K562 (cell line): ENCODE results near the gene SDCBP2. TPM values are rescaled to one million over a fixed set of nuclear protein-coding genes. Genes with fewer than 3 reads are reported as not detected.

Experiments used
- ATAC-seq: fragments of 200-7000 bp; cut with Tn5 transposase; 3 replicates; pipeline ENCODE4 v1.9.1; 2020; ENCODE audit warnings: moderate library complexity
- BruUV-seq: library from RNA; stranded (reverse); fragments of 400-500 nt; replicated peaks from 2 replicates; lab custom pipeline; 2021; lab: Mats Ljungman, UMichigan
- CTCF ChIA-PET: fragments of 300-600 bp; formaldehyde crosslinking; extraction: SDS; loops from one replicate; lab custom pipeline; 2021; ENCODE audit warnings: low intra/inter-chr PET ratio; lab: Yijun Ruan, JAX
- POLR2A ChIA-PET: fragments of 300-600, 350-650 bp; sonication (Branson Sonifier 250); formaldehyde crosslinking; extraction: SDS; loops from one replicate; lab custom pipeline; 2021; ENCODE audit warnings: antibody characterized with exemption, inconsistent platforms; lab: Yijun Ruan, JAX
- DNase-seq, 4 experiments: peaks; one replicate each; pipeline versions ENCODE4 v3.0.0 to v3.0.0-alpha.2; 2011 to 2018; ENCODE audit warnings: low spot score in 3 of 4, mixed read lengths in 3 of 4; ENCODE audit errors: extremely low read depth in 1 of 4
- FAIRE-seq: peaks from 2 replicates; lab custom pipeline; 2011; peaks lifted over from hg19 to GRCh38; lab: Jason Lieb, UNC
- H2AFZ ChIP-seq: 2 replicates; pipeline ENCODE4 v1.6.0; 2011; ENCODE audit warnings: low read depth, low read length, control low read depth, inconsistent platforms
- H3K27ac ChIP-seq: fragments of 200-600 bp; 3 replicates; pipeline ENCODE4 v1.8.0; 2011; ENCODE audit warnings: low read depth, mild to moderate bottlenecking, control low read depth, inconsistent platforms, low read length, moderate library complexity, mixed read lengths; ENCODE audit errors: extremely low read depth
- H3K27me3 ChIP-seq, 2 experiments: fragments of 300-600 bp in 1 of 2; 2 replicates in 1 of 2; 3 replicates in 1 of 2; pipeline versions ENCODE4 v1.6.0 to v1.8.0; 2011; ENCODE audit warnings: inconsistent platforms in 2 of 2, low read length in 2 of 2, mild to moderate bottlenecking in 1 of 2, mixed read lengths in 1 of 2, moderate library complexity in 1 of 2; ENCODE audit not compliant: control insufficient read depth in 2 of 2, insufficient read depth in 2 of 2
- H3K36me3 ChIP-seq: fragments of 300-600 bp; 3 replicates; pipeline ENCODE4 v1.8.0; 2011; ENCODE audit warnings: mild to moderate bottlenecking, low read length, inconsistent platforms; ENCODE audit not compliant: control insufficient read depth, insufficient read depth
- H3K4me1 ChIP-seq, 2 experiments: fragments of 200-600 bp in 1 of 2; replicated peaks in 1 of 2; 2 replicates in 1 of 2; 3 replicates in 1 of 2; pipeline versions ENCODE4 v1.5.1 to v1.8.0; 2011; ENCODE audit warnings: inconsistent platforms in 2 of 2, low read length in 2 of 2, mild to moderate bottlenecking in 1 of 2, mixed read lengths in 1 of 2, moderate library complexity in 1 of 2; ENCODE audit not compliant: control insufficient read depth in 2 of 2, insufficient read depth in 2 of 2
- H3K4me2 ChIP-seq: 2 replicates; pipeline ENCODE4 v1.6.1; 2011; ENCODE audit warnings: low read length, control low read depth, inconsistent platforms, mixed read lengths; ENCODE audit not compliant: insufficient read depth
- H3K4me3 ChIP-seq: fragments of 200-600 bp; sonication (generic), shearing (Covaris generic); 2 replicates; pipeline ENCODE4 v1.5.1; 2016; ENCODE audit warnings: control low read depth, inconsistent platforms
- H3K79me2 ChIP-seq: fragments of 200-600 bp; 3 replicates; pipeline ENCODE4 v1.8.0; 2011; ENCODE audit warnings: low read length, inconsistent platforms; ENCODE audit not compliant: control insufficient read depth, insufficient read depth
- H3K9ac ChIP-seq, 2 experiments: 2 replicates each; pipeline versions ENCODE4 v1.6.0 to v1.6.1; 2011; ENCODE audit warnings: low read depth in 2 of 2, low read length in 2 of 2, control low read depth in 1 of 2, inconsistent platforms in 1 of 2, mild to moderate bottlenecking in 1 of 2, mixed read lengths in 1 of 2; ENCODE audit not compliant: insufficient read depth in 1 of 2
- H3K9me1 ChIP-seq: one replicate; pipeline ENCODE4 v1.6.0; 2011; ENCODE audit warnings: inconsistent platforms, mild to moderate bottlenecking, low read length, moderate library complexity; ENCODE audit not compliant: control insufficient read depth, insufficient read depth
- H3K9me3 ChIP-seq: replicated peaks from 2 replicates; pipeline ENCODE4 v1.5.1; 2011; ENCODE audit warnings: low read depth, low read length, inconsistent platforms; ENCODE audit not compliant: control insufficient read depth, insufficient read depth
- H4K20me1 ChIP-seq: replicated peaks from 2 replicates; pipeline ENCODE4 v1.6.1; 2011; ENCODE audit warnings: low read length, inconsistent platforms, mixed read lengths; ENCODE audit not compliant: control insufficient read depth, insufficient read depth
- CREBBP ChIP-seq: IDR thresholded peaks from one replicate; pipeline ENCODE4 v1.6.1; 2012; ENCODE audit warnings: low read depth, mild to moderate bottlenecking, control low read depth, inconsistent platforms, low read length
- FOXP4 ChIP-seq: sonication (generic); formaldehyde crosslinking; IDR thresholded peaks from 2 replicates; pipeline ENCODE4 v1.8.0; 2022; ENCODE audit warnings: mild to moderate bottlenecking, missing genetic modification reagents, borderline replicate concordance
- NKRF ChIP-seq: fragments of 450-650 bp; IDR thresholded peaks from 2 replicates; pipeline ENCODE4 v1.6.1; 2016; ENCODE audit warnings: borderline replicate concordance
- PRDM10 ChIP-seq: fragments of 450-650 bp; IDR thresholded peaks from 2 replicates; pipeline ENCODE4 v1.6.1; 2018; ENCODE audit not compliant: partially characterized antibody
- SMARCE1 ChIP-seq: fragments of 450-650 bp; IDR thresholded peaks from 2 replicates; pipeline ENCODE4 v1.7.1; 2016; ENCODE audit warnings: mild to moderate bottlenecking
- TFAP4 ChIP-seq: sonication (generic); formaldehyde crosslinking; IDR thresholded peaks from 2 replicates; pipeline ENCODE4 v1.8.0; 2022; ENCODE audit warnings: missing genetic modification reagents, mild to moderate bottlenecking, moderate library complexity, borderline replicate concordance
- TRIM25 ChIP-seq: fragments of 450-650 bp; IDR thresholded peaks from 2 replicates; pipeline ENCODE4 v1.7.0; 2016; ENCODE audit warnings: borderline replicate concordance
- WGBS: fragments of 100-300 bp; shearing (Covaris generic); methylation state at CpG from one replicate; pipeline ENCODE4 v1.1.6; 2016; ENCODE audit warnings: low coverage, mixed read lengths; ENCODE audit not compliant: insufficient coverage; ENCODE audit errors: missing lambda C conversion rate; 5-methylcytosine and 5-hydroxymethylcytosine counted together
- in situ Hi-C: fragments of 300-500 bp; cut with MboI; formaldehyde crosslinking; loops from 4 replicates; pipeline ENCODE4 v1.15.0; 2018; ENCODE audit warnings: inconsistent platforms, mixed read lengths
- intact Hi-C: fragments of 100-400 bp; cut with micrococcal nuclease; formaldehyde crosslinking; loops from 2 replicates; pipeline ENCODE4 v1.14.2; 2022
- polyA plus RNA-seq, 8 experiments: library from polyadenylated mRNA; depleted of rRNA in 4 of 8; stranded (reverse) in 5 of 8; unstranded in 3 of 8; fragments of >200 nt; fragmentation: Nextera tagmentation in 2 of 8; fragmentation: Illumina TruSeq in 1 of 8; extraction: Ambion mirVana in 2 of 8; extraction: Trizol in 1 of 8; gene quantifications; 2 replicates each; pipeline versions ENCODE4 v1.2.1 to v1.2.3, GENCODE V29; 2011 to 2014; ENCODE audit warnings: inconsistent platforms in 1 of 8, missing spikeins in 1 of 8
- total RNA-seq, 7 experiments: library from RNA; depleted of rRNA in 6 of 7; stranded (reverse); fragments of >200 nt in 6 of 7; fragmentation: Illumina TruSeq in 2 of 7; extraction: Trizol in 2 of 7; gene quantifications; 2 replicates each; pipeline versions ENCODE4 v1.2.1 to v1.2.3, GENCODE V29; 2011 to 2021; ENCODE audit warnings: low replicate concordance in 1 of 7

The SDCBP2 gene
- total and polyA plus RNA-seq, 9 of the 15 experiments (the other 6 are each of a cell fraction or from before 2014, with no cell fraction given) = 0.06 to 1.2 (median 0.80) TPM

GRCh38 chr20:1332749-1333300 is 3.9 kb upstream of the SDCBP2 start (continued):
- no peak for TF ChIP-seq NKRF

- H3K27ac ChIP-seq = no peak overlapping the region
- H3K9me3 ChIP-seq = no peaks in the 10 kb centered on the region
- intact Hi-C loops (no loop called here), in situ Hi-C loops (no loop called here)
- 95% methylated on average over 5 of the region's 6 CpGs for WGBS
- no peaks in the 10 kb centered on the region for H3K9me1 ChIP-seq
- no peak overlapping the region for H3K4me3 ChIP-seq
- no peak for ATAC-seq
- no peaks in the 10 kb centered on the region for H3K27me3 ChIP-seq
- CTCF ChIA-PET = no interaction called here
- FAIRE-seq = no peak
- no peak overlapping the region for H3K9ac ChIP-seq
- peaks cover 9% of the 10 kb centered on the region; the same call in 2 of the 3 replicates for H3K36me3 ChIP-seq
- H2AFZ ChIP-seq = no peak overlapping the region
- H4K20me1 ChIP-seq = peaks cover 5% of the 10 kb centered on the region
- no TSS peak for BruUV-seq
- peaks cover 11 to 20% of the 10 kb centered on the region in 2 experiments; a peak in 4 of 5 replicates for H3K4me1 ChIP-seq
- no peak overlapping the region for H3K4me2 ChIP-seq
- POLR2A ChIA-PET = interaction anchor here (0.8 kb wide), 1 partner anchor 10 kb away, joined by 3 read pairs; no protein-coding TSS in a partner anchor
- peaks cover 27% of the 10 kb centered on the region for H3K79me2 ChIP-seq
- DNase-seq = no peak
- TF ChIP-seq FOXP4 (CRISPR knock-in tag) = no peak
- no peak for TF ChIP-seq TFAP4
- no peak for TF ChIP-seq CREBBP
- TF ChIP-seq PRDM10 = no peak
- no peak for TF ChIP-seq TRIM25
- no peak for TF ChIP-seq SMARCE1
Observed at GRCh38 chr20:1331801-1332453, 3.0 kb upstream of the SDCBP2 start.
